ENCODE data around the gene ILK. TPM values are rescaled to one million over a fixed set of nuclear protein-coding genes. Genes with fewer than 3 reads are reported as not detected.

ILK gene
- 132 TPM for polyA plus RNA-seq (2013, experiment 1 of 4)
- 133 TPM for polyA plus RNA-seq (2013, experiment 2 of 4)
- 98.0 TPM for polyA plus RNA-seq (2013, experiment 3 of 4)
- 109 TPM for polyA plus RNA-seq (2013, experiment 4 of 4)

- Histone ChIP-seq H3K36me3 (ENCODE audit: control insufficient read depth, insufficient read depth, low read length) (peaks cover 27% of the 10 kb centered on the region), H3K4me3 (ENCODE audit: insufficient read depth, low read depth, low read length) (peak within 1 kb of the TSS; percentile 57), H3K4me1 (ENCODE audit: control insufficient read depth, insufficient read depth, low read length) (peaks cover 26% of the 10 kb centered on the region), H3K27me3 (ENCODE audit: control insufficient read depth, insufficient read depth, low read length, poor library complexity, severe bottlenecking) (no peaks in the 10 kb centered on the region), H3K27ac (ENCODE audit: insufficient read depth, low read depth, low read length, poor library complexity, severe bottlenecking) (peak within 1 kb of the TSS; percentile 86), H3K9me3 (ENCODE audit: control insufficient read depth, low read length) (no peaks in the 10 kb centered on the region)
- 0% methylated on average over 72 of the region's 72 CpGs for WGBS, 2 experiments
These were observed at the start of gene ILK, which contains the start of gene RRP8 for GRCh38 chr11:6603287-6604080. Gene ILK (plus strand): TSS chr11:6603774. CDS start chr11:6604272, 498 bp downstream. Gene RRP8 (minus strand): TSS chr11:6603616. CDS start chr11:6603502, 114 bp downstream.

GRCh38 chr11:6554828-6555706, 48.5 kb upstream of the ILK start:
- no peaks in the 10 kb centered on the region for H3K36me3 ChIP-seq (ENCODE audit: control insufficient read depth, insufficient read depth, low read length)
- no peak overlapping the region for H3K4me3 ChIP-seq (ENCODE audit: insufficient read depth, low read depth, low read length)
- 94 to 98% methylated on average over 5 of the region's 5 CpGs for WGBS, 2 experiments
- H3K9me3 ChIP-seq (ENCODE audit: control insufficient read depth, low read length): no peaks in the 10 kb centered on the region
- no peaks in the 10 kb centered on the region for H3K4me1 ChIP-seq (ENCODE audit: control insufficient read depth, insufficient read depth, low read length)
- H3K27me3 ChIP-seq (ENCODE audit: control insufficient read depth, insufficient read depth, low read length, poor library complexity, severe bottlenecking): no peaks in the 10 kb centered on the region
- H3K27ac ChIP-seq (ENCODE audit: insufficient read depth, low read depth, low read length, poor library complexity, severe bottlenecking): no peak overlapping the region

- Histone ChIP-seq H3K4me1 (ENCODE audit: control insufficient read depth, insufficient read depth, low read length) (no peaks in the 10 kb centered on the region), H3K36me3 (ENCODE audit: control insufficient read depth, insufficient read depth, low read length) (no peaks in the 10 kb centered on the region), H3K27ac (ENCODE audit: insufficient read depth, low read depth, low read length, poor library complexity, severe bottlenecking) (no peak overlapping the region), H3K27me3 (ENCODE audit: control insufficient read depth, insufficient read depth, low read length, poor library complexity, severe bottlenecking) (no peaks in the 10 kb centered on the region), H3K9me3 (ENCODE audit: control insufficient read depth, low read length) (no peaks in the 10 kb centered on the region), H3K4me3 (ENCODE audit: insufficient read depth, low read depth, low read length) (no peak overlapping the region)
- 88 to 89% methylated on average over 9 to 11 of the region's 11 CpGs for WGBS, 2 experiments
These were observed 47.2 kb upstream of the ILK start for GRCh38 chr11:6556139-6556949.

GRCh38 chr11:6557063-6557462, 46.5 kb upstream of the ILK start:
- H3K27ac ChIP-seq (ENCODE audit: insufficient read depth, low read depth, low read length, poor library complexity, severe bottlenecking): no peak overlapping the region
- no peaks in the 10 kb centered on the region for H3K36me3 ChIP-seq (ENCODE audit: control insufficient read depth, insufficient read depth, low read length)
- WGBS, 2 experiments: 95 to 96% methylated on average over 11 of the region's 11 CpGs
- H3K4me3 ChIP-seq (ENCODE audit: insufficient read depth, low read depth, low read length): no peak overlapping the region
- no peaks in the 10 kb centered on the region for H3K9me3 ChIP-seq (ENCODE audit: control insufficient read depth, low read length)
- H3K4me1 ChIP-seq (ENCODE audit: control insufficient read depth, insufficient read depth, low read length): no peaks in the 10 kb centered on the region
- no peaks in the 10 kb centered on the region for H3K27me3 ChIP-seq (ENCODE audit: control insufficient read depth, insufficient read depth, low read length, poor library complexity, severe bottlenecking)

GRCh38 chr11:6557761-6558674, 45.6 kb upstream of the ILK start:
- WGBS, 2 experiments: 93 to 94% methylated on average over 14 of the region's 14 CpGs
- Histone ChIP-seq H3K4me3 (ENCODE audit: insufficient read depth, low read depth, low read length) (no peak overlapping the region), H3K36me3 (ENCODE audit: control insufficient read depth, insufficient read depth, low read length) (no peaks in the 10 kb centered on the region), H3K27me3 (ENCODE audit: control insufficient read depth, insufficient read depth, low read length, poor library complexity, severe bottlenecking) (no peaks in the 10 kb centered on the region), H3K27ac (ENCODE audit: insufficient read depth, low read depth, low read length, poor library complexity, severe bottlenecking) (no peak overlapping the region), H3K4me1 (ENCODE audit: control insufficient read depth, insufficient read depth, low read length) (no peaks in the 10 kb centered on the region), H3K9me3 (ENCODE audit: control insufficient read depth, low read length) (no peaks in the 10 kb centered on the region)

GRCh38 chr11:6559369-6559768, 44.2 kb upstream of the ILK start:
- H3K4me3 ChIP-seq (ENCODE audit: insufficient read depth, low read depth, low read length): no peak overlapping the region
- H3K27me3 ChIP-seq (ENCODE audit: control insufficient read depth, insufficient read depth, low read length, poor library complexity, severe bottlenecking): no peaks in the 10 kb centered on the region
- H3K27ac ChIP-seq (ENCODE audit: insufficient read depth, low read depth, low read length, poor library complexity, severe bottlenecking): no peak overlapping the region
- no peaks in the 10 kb centered on the region for H3K9me3 ChIP-seq (ENCODE audit: control insufficient read depth, low read length)
- no peaks in the 10 kb centered on the region for H3K4me1 ChIP-seq (ENCODE audit: control insufficient read depth, insufficient read depth, low read length)
- 80 to 98% methylated on average over 1 of the region's 1 CpG for WGBS, 2 experiments
- no peaks in the 10 kb centered on the region for H3K36me3 ChIP-seq (ENCODE audit: control insufficient read depth, insufficient read depth, low read length)

GRCh38 chr11:6561288-6561687, 42.3 kb upstream of the ILK start:
- Histone ChIP-seq H3K27ac (ENCODE audit: insufficient read depth, low read depth, low read length, poor library complexity, severe bottlenecking) (no peak overlapping the region), H3K4me1 (ENCODE audit: control insufficient read depth, insufficient read depth, low read length) (no peaks in the 10 kb centered on the region), H3K36me3 (ENCODE audit: control insufficient read depth, insufficient read depth, low read length) (no peaks in the 10 kb centered on the region), H3K4me3 (ENCODE audit: insufficient read depth, low read depth, low read length) (no peak overlapping the region), H3K27me3 (ENCODE audit: control insufficient read depth, insufficient read depth, low read length, poor library complexity, severe bottlenecking) (no peaks in the 10 kb centered on the region), H3K9me3 (ENCODE audit: control insufficient read depth, low read length) (no peaks in the 10 kb centered on the region)
- WGBS, 2 experiments: 88 to 100% methylated on average over 3 of the region's 3 CpGs

- 94% methylated on average over 4 of the region's 4 CpGs for WGBS, 2 experiments
- Histone ChIP-seq H3K4me3 (ENCODE audit: insufficient read depth, low read depth, low read length) (no peak overlapping the region), H3K27me3 (ENCODE audit: control insufficient read depth, insufficient read depth, low read length, poor library complexity, severe bottlenecking) (no peaks in the 10 kb centered on the region)
These were observed 40.4 kb upstream of the ILK start for GRCh38 chr11:6563121-6563619.

GRCh38 chr11:6563667-6564066, 39.9 kb upstream of the ILK start:
- Histone ChIP-seq H3K4me3 (ENCODE audit: insufficient read depth, low read depth, low read length) (no peak overlapping the region), H3K4me1 (ENCODE audit: control insufficient read depth, insufficient read depth, low read length) (peaks cover 2% of the 10 kb centered on the region), H3K9me3 (ENCODE audit: control insufficient read depth, low read length) (no peaks in the 10 kb centered on the region), H3K27ac (ENCODE audit: insufficient read depth, low read depth, low read length, poor library complexity, severe bottlenecking) (no peak overlapping the region), H3K36me3 (ENCODE audit: control insufficient read depth, insufficient read depth, low read length) (no peaks in the 10 kb centered on the region), H3K27me3 (ENCODE audit: control insufficient read depth, insufficient read depth, low read length, poor library complexity, severe bottlenecking) (no peaks in the 10 kb centered on the region)
- WGBS, 2 experiments: 94 to 96% methylated on average over 10 of the region's 10 CpGs

More at GRCh38 chr11:6563121-6563619, 40.4 kb upstream of the ILK start:
- no peaks in the 10 kb centered on the region for H3K4me1 ChIP-seq (ENCODE audit: control insufficient read depth, insufficient read depth, low read length)
- no peaks in the 10 kb centered on the region for H3K36me3 ChIP-seq (ENCODE audit: control insufficient read depth, insufficient read depth, low read length)
- no peaks in the 10 kb centered on the region for H3K9me3 ChIP-seq (ENCODE audit: control insufficient read depth, low read length)
- no peak overlapping the region for H3K27ac ChIP-seq (ENCODE audit: insufficient read depth, low read depth, low read length, poor library complexity, severe bottlenecking)

Measured in ectodermal cell (in vitro differentiated cells).